Ishikawa (cell line): Measurements from ENCODE around the gene ADAR.

Experiments used
- CEBPB ChIP-seq: IDR thresholded peaks from 2 replicates; pipeline ENCODE4 v1.6.1; 2012
- CREB1 ChIP-seq: IDR thresholded peaks from 2 replicates; pipeline ENCODE4 v1.6.1; 2012; ENCODE audit warnings: low read depth
- EGR1 ChIP-seq: IDR thresholded peaks from 2 replicates; pipeline ENCODE4 v1.6.1; 2012
- EP300 ChIP-seq: IDR thresholded peaks from 2 replicates; pipeline ENCODE4 v1.6.1; 2012; ENCODE audit warnings: borderline replicate concordance
- FOXM1 ChIP-seq: IDR thresholded peaks from 2 replicates; pipeline ENCODE4 v1.6.1; 2012; ENCODE audit warnings: low read depth, borderline replicate concordance
- NFIC ChIP-seq: IDR thresholded peaks from 2 replicates; pipeline ENCODE4 v1.6.1; 2012
- RAD21 ChIP-seq: IDR thresholded peaks from 2 replicates; pipeline ENCODE4 v1.6.1; 2012; ENCODE audit warnings: low read depth
- TAF1 ChIP-seq: IDR thresholded peaks from 2 replicates; pipeline ENCODE4 v1.6.1; 2012; ENCODE audit warnings: low read depth, mild to moderate bottlenecking
- TCF12 ChIP-seq: IDR thresholded peaks from 2 replicates; pipeline ENCODE4 v1.6.1; 2012; ENCODE audit warnings: low read depth
- TEAD4 ChIP-seq: IDR thresholded peaks from 2 replicates; pipeline ENCODE4 v1.6.1; 2012
- YY1 ChIP-seq: IDR thresholded peaks from 2 replicates; pipeline ENCODE4 v1.6.1; 2012; ENCODE audit warnings: low read depth
- ZBTB7A ChIP-seq: IDR thresholded peaks from 2 replicates; pipeline ENCODE4 v1.6.1; 2012; ENCODE audit warnings: low read depth
- TF ChIP-seq, protein P1 (sequence below): IDR thresholded peaks from 2 replicates; pipeline ENCODE4 v1.6.1; 2012; ENCODE audit warnings: low read depth, mild to moderate bottlenecking
- TF ChIP-seq, protein P2 (sequence below): IDR thresholded peaks from 2 replicates; pipeline ENCODE4 v1.6.1; 2012
- TF ChIP-seq, protein P3 (sequence below): IDR thresholded peaks from 2 replicates; pipeline ENCODE4 v1.6.1; 2012

Gene ADAR

DNA sequence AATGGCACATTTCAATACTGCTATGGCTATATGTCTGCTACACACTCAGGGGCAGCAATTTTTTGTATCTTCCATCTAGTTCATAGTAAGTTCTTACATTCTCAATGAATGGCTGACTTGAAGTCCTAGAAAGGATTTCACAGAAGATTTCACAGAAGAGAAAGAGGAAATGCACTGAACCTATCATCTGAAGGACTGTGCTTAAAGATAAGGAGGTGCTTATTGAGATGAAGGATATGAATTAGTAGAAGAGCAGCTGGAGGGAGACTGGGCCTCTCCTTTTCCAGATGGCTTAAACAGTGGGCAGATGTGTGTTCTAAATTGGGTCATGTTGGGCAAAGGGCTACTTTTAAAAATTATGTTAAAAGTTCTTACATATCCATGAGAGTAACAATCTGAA, 14.6 kb downstream of the ADAR start:
- no peak for TF ChIP-seq CREB1

- TF ChIP-seq, protein P1, sequence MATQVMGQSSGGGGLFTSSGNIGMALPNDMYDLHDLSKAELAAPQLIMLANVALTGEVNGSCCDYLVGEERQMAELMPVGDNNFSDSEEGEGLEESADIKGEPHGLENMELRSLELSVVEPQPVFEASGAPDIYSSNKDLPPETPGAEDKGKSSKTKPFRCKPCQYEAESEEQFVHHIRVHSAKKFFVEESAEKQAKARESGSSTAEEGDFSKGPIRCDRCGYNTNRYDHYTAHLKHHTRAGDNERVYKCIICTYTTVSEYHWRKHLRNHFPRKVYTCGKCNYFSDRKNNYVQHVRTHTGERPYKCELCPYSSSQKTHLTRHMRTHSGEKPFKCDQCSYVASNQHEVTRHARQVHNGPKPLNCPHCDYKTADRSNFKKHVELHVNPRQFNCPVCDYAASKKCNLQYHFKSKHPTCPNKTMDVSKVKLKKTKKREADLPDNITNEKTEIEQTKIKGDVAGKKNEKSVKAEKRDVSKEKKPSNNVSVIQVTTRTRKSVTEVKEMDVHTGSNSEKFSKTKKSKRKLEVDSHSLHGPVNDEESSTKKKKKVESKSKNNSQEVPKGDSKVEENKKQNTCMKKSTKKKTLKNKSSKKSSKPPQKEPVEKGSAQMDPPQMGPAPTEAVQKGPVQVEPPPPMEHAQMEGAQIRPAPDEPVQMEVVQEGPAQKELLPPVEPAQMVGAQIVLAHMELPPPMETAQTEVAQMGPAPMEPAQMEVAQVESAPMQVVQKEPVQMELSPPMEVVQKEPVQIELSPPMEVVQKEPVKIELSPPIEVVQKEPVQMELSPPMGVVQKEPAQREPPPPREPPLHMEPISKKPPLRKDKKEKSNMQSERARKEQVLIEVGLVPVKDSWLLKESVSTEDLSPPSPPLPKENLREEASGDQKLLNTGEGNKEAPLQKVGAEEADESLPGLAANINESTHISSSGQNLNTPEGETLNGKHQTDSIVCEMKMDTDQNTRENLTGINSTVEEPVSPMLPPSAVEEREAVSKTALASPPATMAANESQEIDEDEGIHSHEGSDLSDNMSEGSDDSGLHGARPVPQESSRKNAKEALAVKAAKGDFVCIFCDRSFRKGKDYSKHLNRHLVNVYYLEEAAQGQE, result no peak
- no peak for TF ChIP-seq YY1
- TF ChIP-seq, protein P2, sequence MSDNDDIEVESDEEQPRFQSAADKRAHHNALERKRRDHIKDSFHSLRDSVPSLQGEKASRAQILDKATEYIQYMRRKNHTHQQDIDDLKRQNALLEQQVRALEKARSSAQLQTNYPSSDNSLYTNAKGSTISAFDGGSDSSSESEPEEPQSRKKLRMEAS, result no peak
- TF ChIP-seq NFIC, result no peak
- no peak for TF ChIP-seq TAF1
- TF ChIP-seq RAD21, result no peak
- no peak for TF ChIP-seq TCF12
- no peak for TF ChIP-seq CEBPB
- TF ChIP-seq TEAD4, result no peak
- TF ChIP-seq EP300, result no peak
- TF ChIP-seq, protein P3, sequence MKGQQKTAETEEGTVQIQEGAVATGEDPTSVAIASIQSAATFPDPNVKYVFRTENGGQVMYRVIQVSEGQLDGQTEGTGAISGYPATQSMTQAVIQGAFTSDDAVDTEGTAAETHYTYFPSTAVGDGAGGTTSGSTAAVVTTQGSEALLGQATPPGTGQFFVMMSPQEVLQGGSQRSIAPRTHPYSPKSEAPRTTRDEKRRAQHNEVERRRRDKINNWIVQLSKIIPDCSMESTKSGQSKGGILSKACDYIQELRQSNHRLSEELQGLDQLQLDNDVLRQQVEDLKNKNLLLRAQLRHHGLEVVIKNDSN, result no peak
- no peak for TF ChIP-seq CREB1
- TF ChIP-seq FOXM1, result no peak
- no peak for TF ChIP-seq ZBTB7A
- TF ChIP-seq EGR1, result no peak
These were observed 16.8 kb downstream of the ADAR start for GRCh38 chr1:154591206-154591605.

- TF ChIP-seq CEBPB, result no peak
- TF ChIP-seq NFIC, result no peak
- no peak for TF ChIP-seq YY1
- no peak for TF ChIP-seq EGR1
- TF ChIP-seq ZBTB7A, result no peak
- TF ChIP-seq, protein P3, result no peak
- TF ChIP-seq TEAD4, result no peak
- no peak for TF ChIP-seq EP300
- TF ChIP-seq CREB1, result no peak
- TF ChIP-seq, protein P2, result no peak
- no peak for TF ChIP-seq RAD21
- TF ChIP-seq FOXM1, result no peak
- TF ChIP-seq TCF12, result no peak
- TF ChIP-seq TAF1, result no peak
- TF ChIP-seq, protein P1, result no peak
These were observed 17.2 kb downstream of the ADAR start for GRCh38 chr1:154590756-154591155.

GRCh38 chr1:154589780-154590179, 18.2 kb downstream of the ADAR start:
- TF ChIP-seq EP300 (no peak), TAF1 (no peak), RAD21 (no peak), CEBPB (no peak), FOXM1 (no peak), YY1 (no peak), TCF12 (no peak), NFIC (no peak), EGR1 (no peak), CREB1 (no peak)
- TF ChIP-seq, protein P1, result no peak
- TF ChIP-seq, protein P3, result no peak

DNA sequence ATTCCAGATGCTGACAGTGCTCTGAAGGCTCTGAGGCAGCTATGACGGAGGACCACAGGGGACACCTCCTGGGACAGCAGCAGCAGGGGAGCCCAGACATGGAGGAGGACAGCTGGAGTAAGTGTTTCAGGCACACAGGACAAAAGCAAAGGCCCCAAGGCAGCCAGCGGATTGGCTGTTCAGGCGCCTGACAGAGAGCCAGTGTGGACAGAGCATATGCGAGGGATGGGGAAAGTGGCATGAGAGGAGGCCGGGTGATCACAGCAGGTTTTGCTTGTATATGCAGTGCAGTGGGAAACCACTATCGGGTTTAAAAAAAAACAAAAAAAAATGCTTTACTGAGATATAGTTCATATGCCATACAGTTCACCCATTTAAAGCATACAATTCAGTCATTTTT, 21.3 kb downstream of the ADAR start:
- TF ChIP-seq, protein P2, result no peak
- TF ChIP-seq NFIC (no peak), ZBTB7A (no peak), CEBPB (no peak), EGR1 (no peak), TAF1 (no peak), TEAD4 (no peak), RAD21 (no peak), TCF12 (no peak), EP300 (no peak), YY1 (no peak)
- TF ChIP-seq, protein P3, result no peak
- TF ChIP-seq, protein P1, result no peak
